ENCODE data around the gene GALM. TPM values are rescaled to one million over a fixed set of nuclear protein-coding genes. Genes with fewer than 3 reads are reported as not detected.

The GALM gene
- total RNA-seq, 1 donor from 2014 or later = 46.3 TPM

GRCh38 chr2:38744399-38744780 is 78.5 kb downstream of the GALM start:
- Mint-ChIP-seq H3K27ac (peak overlapping the region; percentile 24), H3K4me1 (ENCODE audit: low read depth) (peaks cover 32% of the 10 kb centered on the region), H3K9me3 (ENCODE audit: low read depth) (peaks cover 4% of the 10 kb centered on the region), H3K4me3 (ENCODE audit: low read depth) (no peak overlapping the region), H3K36me3 (ENCODE audit: insufficient read depth) (peaks cover 58% of the 10 kb centered on the region), H3K27me3 (no peaks in the 10 kb centered on the region)
- no peak for TF ChIP-seq CTCF (IDR thresholded peaks at IDR 0.05; ENCODE audit: unreplicated experiment)
- DNase-seq (ENCODE audit: low spot score, unreplicated experiment) = no peak

- peaks cover 57% of the 10 kb centered on the region for H3K36me3 Mint-ChIP-seq (ENCODE audit: insufficient read depth)
- H3K27ac Mint-ChIP-seq = peak overlapping the region; percentile 24
- no peak for TF ChIP-seq CTCF (IDR thresholded peaks at IDR 0.05; ENCODE audit: unreplicated experiment)
- H3K4me3 Mint-ChIP-seq (ENCODE audit: low read depth) = no peak overlapping the region
- H3K9me3 Mint-ChIP-seq (ENCODE audit: low read depth) = no peaks in the 10 kb centered on the region
- H3K4me1 Mint-ChIP-seq (ENCODE audit: low read depth) = peaks cover 37% of the 10 kb centered on the region
- no peaks in the 10 kb centered on the region for H3K27me3 Mint-ChIP-seq
- DNase-seq (ENCODE audit: low spot score, unreplicated experiment) = no peak
These were observed 79.4 kb downstream of the GALM start for GRCh38 chr2:38745267-38745666.

GRCh38 chr2:38747007-38747424 is 81.1 kb downstream of the GALM start:
- no peak for TF ChIP-seq CTCF (IDR thresholded peaks at IDR 0.05; ENCODE audit: unreplicated experiment)
- DNase-seq (ENCODE audit: low spot score, unreplicated experiment) = no peak
- H3K4me1 Mint-ChIP-seq (ENCODE audit: low read depth) = peaks cover 38% of the 10 kb centered on the region
- no peaks in the 10 kb centered on the region for H3K9me3 Mint-ChIP-seq (ENCODE audit: low read depth)
- peak overlapping the region; percentile 78 for H3K27ac Mint-ChIP-seq
- H3K36me3 Mint-ChIP-seq (ENCODE audit: insufficient read depth) = peaks cover 53% of the 10 kb centered on the region
- no peaks in the 10 kb centered on the region for H3K27me3 Mint-ChIP-seq
- H3K4me3 Mint-ChIP-seq (ENCODE audit: low read depth) = peak overlapping the region; percentile 59

GRCh38 chr2:38747819-38748218 is 81.9 kb downstream of the GALM start:
- TF ChIP-seq CTCF (IDR thresholded peaks at IDR 0.05; ENCODE audit: unreplicated experiment) = no peak
- DNase-seq (ENCODE audit: low spot score, unreplicated experiment) = no peak
- Mint-ChIP-seq H3K9me3 (ENCODE audit: low read depth) (no peaks in the 10 kb centered on the region), H3K4me3 (ENCODE audit: low read depth) (peak overlapping the region; percentile 59), H3K4me1 (ENCODE audit: low read depth) (peaks cover 43% of the 10 kb centered on the region), H3K27me3 (no peaks in the 10 kb centered on the region), H3K27ac (peak overlapping the region; percentile 92), H3K36me3 (ENCODE audit: insufficient read depth) (peaks cover 49% of the 10 kb centered on the region)

- Mint-ChIP-seq H3K36me3 (ENCODE audit: insufficient read depth) (peaks cover 49% of the 10 kb centered on the region), H3K4me3 (ENCODE audit: low read depth) (peak overlapping the region; percentile 59), H3K4me1 (ENCODE audit: low read depth) (peaks cover 43% of the 10 kb centered on the region), H3K27ac (peak overlapping the region; percentile 92), H3K9me3 (ENCODE audit: low read depth) (no peaks in the 10 kb centered on the region), H3K27me3 (no peaks in the 10 kb centered on the region)
- TF ChIP-seq CTCF (IDR thresholded peaks at IDR 0.05; ENCODE audit: unreplicated experiment) = no peak
- no peak for DNase-seq (ENCODE audit: low spot score, unreplicated experiment)
These were observed 82.5 kb downstream of the GALM start for GRCh38 chr2:38748391-38748790.

Measured in progenitor cell of endocrine pancreas (in vitro differentiated cells).